ENCODE measurements around the gene RBCK1. TPM values are rescaled to one million over a fixed set of nuclear protein-coding genes. Genes with fewer than 3 reads are reported as not detected.
"Not testable (repeated sequence)": the region's sequence is repeated elsewhere in the genome, so short reads cannot be mapped to it uniquely, and the experiment has no call there.

RBCK1 gene
- polyA plus RNA-seq, 2 donors = 58.6 to 86.6 TPM

DNA sequence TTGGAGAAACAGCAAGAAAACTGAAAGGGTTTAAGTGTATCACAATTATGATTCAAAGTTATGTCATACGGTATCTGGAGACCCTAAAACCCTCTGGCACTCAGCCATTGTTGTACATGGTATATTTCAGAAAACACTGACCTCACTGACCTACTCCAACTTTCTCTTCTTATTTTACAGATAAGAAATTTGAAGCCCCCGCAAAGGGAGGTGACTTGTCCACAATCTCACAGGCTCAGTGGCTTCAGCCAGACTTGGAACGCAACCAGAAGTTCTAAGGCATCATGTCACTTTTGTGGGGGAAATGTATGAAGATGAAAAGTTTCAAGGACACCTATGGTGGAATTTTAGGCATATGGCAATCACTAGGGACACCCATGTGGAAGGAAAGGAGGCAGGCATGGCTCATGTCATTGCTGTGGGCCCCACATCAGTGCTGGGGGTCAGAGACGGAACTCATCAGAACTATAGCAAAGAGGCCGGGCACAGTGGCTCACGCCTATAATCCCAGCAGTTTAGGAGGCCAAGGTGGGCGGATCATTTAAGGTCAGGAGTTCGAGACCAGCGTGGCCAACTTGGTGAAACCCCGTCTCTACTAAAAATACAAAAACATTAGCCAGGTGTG lies 32.7 kb upstream of the RBCK1 start:
- H3K9me3 ChIP-seq (ENCODE audit: control insufficient read depth in 2 of 2, insufficient read depth in 1 of 2, low read depth in 1 of 2, low read length in 1 of 2) = no peaks in the 10 kb centered on the region
- H3K4me3 ChIP-seq (ENCODE audit: low read depth in 1 of 2, low read length in 2 of 2) = no peak overlapping the region
- H3K27ac ChIP-seq (ENCODE audit: low read depth in 2 of 2, low read length in 1 of 2) = no peak overlapping the region
- 81 to 86% methylated on average over 10 of the region's 10 CpGs for WGBS, 2 donors
- H3K27me3 ChIP-seq (ENCODE audit: control insufficient read depth in 1 of 2, insufficient read depth in 2 of 2, low read length in 2 of 2) = no peaks in the 10 kb centered on the region
- H3K4me1 ChIP-seq (ENCODE audit: control insufficient read depth in 2 of 2, insufficient read depth in 2 of 2, low read length in 1 of 2) = peaks cover 0 to 21% of the 10 kb centered on the region in 2 donors
- no peaks in the 10 kb centered on the region for H3K36me3 ChIP-seq (ENCODE audit: control insufficient read depth in 2 of 2, insufficient read depth in 2 of 2, low read length in 1 of 2)

DNA sequence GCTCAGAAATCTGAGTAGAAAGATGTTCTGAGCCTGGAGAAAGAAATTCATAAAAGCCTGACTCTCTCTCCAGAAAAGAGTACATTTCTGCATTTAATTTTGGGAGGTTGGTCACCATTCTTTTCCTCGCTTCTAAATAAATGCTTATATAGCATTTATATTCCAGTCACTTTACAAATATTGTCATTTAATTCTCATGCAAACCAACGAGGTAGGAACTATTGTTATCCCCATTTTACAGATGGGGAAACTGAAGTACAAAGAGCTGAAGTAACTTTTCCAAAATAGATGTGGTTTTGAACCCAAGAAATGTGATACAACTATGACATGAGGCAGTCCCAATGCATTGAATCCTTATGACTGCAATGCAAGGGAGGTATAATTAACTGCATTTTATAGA lies 32.0 kb upstream of the RBCK1 start:
- no peaks in the 10 kb centered on the region for H3K9me3 ChIP-seq (ENCODE audit: control insufficient read depth in 2 of 2, insufficient read depth in 1 of 2, low read depth in 1 of 2, low read length in 1 of 2)
- WGBS, 2 donors = 25 to 45% methylated on average over 2 of the region's 2 CpGs
- no peak overlapping the region for H3K4me3 ChIP-seq (ENCODE audit: low read depth in 1 of 2, low read length in 2 of 2)

DNA sequence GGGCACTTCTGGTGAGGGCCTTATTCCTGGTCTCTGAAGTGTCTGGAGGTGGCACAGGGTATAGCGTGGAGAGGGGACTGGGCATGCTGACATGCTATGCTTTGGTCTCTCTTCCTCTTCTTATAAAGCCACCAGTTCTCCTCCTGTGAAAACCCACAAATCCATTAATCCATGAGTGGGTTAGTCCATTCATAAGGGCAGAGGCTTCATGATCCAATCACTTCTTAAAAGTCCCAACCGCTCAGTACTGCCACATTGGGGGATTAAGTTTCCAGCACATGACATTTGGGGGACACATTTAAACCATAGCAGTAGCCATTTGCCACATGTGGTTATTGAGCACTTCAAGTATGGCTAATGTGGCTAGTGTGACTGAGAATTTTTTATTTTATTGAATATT lies 31.3 kb upstream of the RBCK1 start:
- no peaks in the 10 kb centered on the region for H3K36me3 ChIP-seq (ENCODE audit: control insufficient read depth in 2 of 2, insufficient read depth in 2 of 2, low read length in 1 of 2)
- H3K4me3 ChIP-seq (ENCODE audit: low read depth in 1 of 2, low read length in 2 of 2) = no peak overlapping the region
- H3K27me3 ChIP-seq (ENCODE audit: control insufficient read depth in 1 of 2, insufficient read depth in 2 of 2, low read length in 2 of 2) = no peaks in the 10 kb centered on the region
- H3K27ac ChIP-seq (ENCODE audit: low read depth in 2 of 2, low read length in 1 of 2) = no peak overlapping the region
- H3K4me1 ChIP-seq (ENCODE audit: control insufficient read depth in 2 of 2, insufficient read depth in 2 of 2, low read length in 1 of 2) = peaks cover 0 to 12% of the 10 kb centered on the region in 2 donors
- no peaks in the 10 kb centered on the region for H3K9me3 ChIP-seq (ENCODE audit: control insufficient read depth in 2 of 2, insufficient read depth in 1 of 2, low read depth in 1 of 2, low read length in 1 of 2)
- WGBS, 2 donors = 70 to 90% methylated on average over 2 of the region's 2 CpGs

More for the DNA sequence above, 32.0 kb upstream of the RBCK1 start:
- Histone ChIP-seq H3K27me3 (ENCODE audit: control insufficient read depth in 1 of 2, insufficient read depth in 2 of 2, low read length in 2 of 2) (no peaks in the 10 kb centered on the region), H3K4me1 (ENCODE audit: control insufficient read depth in 2 of 2, insufficient read depth in 2 of 2, low read length in 1 of 2) (peaks cover 0 to 18% of the 10 kb centered on the region in 2 donors), H3K36me3 (ENCODE audit: control insufficient read depth in 2 of 2, insufficient read depth in 2 of 2, low read length in 1 of 2) (no peaks in the 10 kb centered on the region), H3K27ac (ENCODE audit: low read depth in 2 of 2, low read length in 1 of 2) (no peak overlapping the region)

DNA sequence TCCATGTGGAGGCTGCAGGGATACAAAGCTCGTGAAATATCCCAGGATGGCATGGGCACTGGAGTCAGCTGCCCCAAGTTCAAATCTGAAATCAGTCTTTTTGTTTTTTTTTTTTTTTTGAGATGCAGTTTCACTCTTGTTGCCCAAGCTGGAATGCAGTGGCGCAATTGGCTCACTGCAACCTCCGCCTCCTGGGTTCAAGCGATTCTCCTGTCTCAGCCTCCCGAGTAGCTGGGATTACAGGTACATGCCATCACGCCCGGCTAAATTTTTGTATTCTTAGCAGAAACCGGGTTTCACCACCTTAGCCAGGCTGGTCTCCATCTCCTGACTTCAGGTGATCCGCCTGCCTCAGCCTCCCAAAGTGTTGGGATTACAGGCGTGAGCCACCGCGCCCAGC lies 30.5 kb upstream of the RBCK1 start:
- H3K27ac ChIP-seq (ENCODE audit: low read depth in 2 of 2, low read length in 1 of 2); H3K4me1 ChIP-seq (ENCODE audit: control insufficient read depth in 2 of 2, insufficient read depth in 2 of 2, low read length in 1 of 2); H3K36me3 ChIP-seq (ENCODE audit: control insufficient read depth in 2 of 2, insufficient read depth in 2 of 2, low read length in 1 of 2); H3K9me3 ChIP-seq (ENCODE audit: control insufficient read depth in 2 of 2, insufficient read depth in 1 of 2, low read depth in 1 of 2, low read length in 1 of 2); H3K27me3 ChIP-seq (ENCODE audit: control insufficient read depth in 1 of 2, insufficient read depth in 2 of 2, low read length in 2 of 2); H3K4me3 ChIP-seq (ENCODE audit: low read depth in 1 of 2, low read length in 2 of 2): not testable (repeated sequence)
- WGBS, 2 donors = 90 to 92% methylated on average over 12 of the region's 12 CpGs

DNA sequence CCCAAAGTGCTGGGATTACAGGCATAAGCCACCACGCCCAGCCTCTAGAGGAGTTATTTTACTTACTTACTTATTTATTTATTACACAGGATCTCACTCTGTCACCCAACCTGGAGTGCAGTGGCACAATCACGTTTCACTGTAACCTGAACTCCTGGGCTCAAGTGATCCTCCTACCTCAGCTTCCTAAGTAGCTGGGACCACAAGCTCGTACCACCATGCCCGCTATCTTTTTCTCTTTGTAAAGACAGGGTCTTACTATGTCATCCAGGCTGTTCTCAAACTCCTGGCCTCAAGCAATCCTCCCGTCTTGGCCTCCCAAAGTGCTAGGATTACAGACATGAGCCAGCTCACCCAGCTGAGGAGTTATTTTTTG lies 29.1 kb upstream of the RBCK1 start:
- WGBS, 2 donors = 69 to 73% methylated on average over 5 of the region's 5 CpGs
- Histone ChIP-seq H3K4me3 (ENCODE audit: low read depth in 1 of 2, low read length in 2 of 2) (no peak overlapping the region), H3K27ac (ENCODE audit: low read depth in 2 of 2, low read length in 1 of 2) (no peak overlapping the region), H3K9me3 (ENCODE audit: control insufficient read depth in 2 of 2, insufficient read depth in 1 of 2, low read depth in 1 of 2, low read length in 1 of 2) (no peaks in the 10 kb centered on the region), H3K27me3 (ENCODE audit: control insufficient read depth in 1 of 2, insufficient read depth in 2 of 2, low read length in 2 of 2) (no peaks in the 10 kb centered on the region), H3K36me3 (ENCODE audit: control insufficient read depth in 2 of 2, insufficient read depth in 2 of 2, low read length in 1 of 2) (no peaks in the 10 kb centered on the region), H3K4me1 (ENCODE audit: control insufficient read depth in 2 of 2, insufficient read depth in 2 of 2, low read length in 1 of 2) (peaks cover 0 to 4% of the 10 kb centered on the region in 2 donors)

DNA sequence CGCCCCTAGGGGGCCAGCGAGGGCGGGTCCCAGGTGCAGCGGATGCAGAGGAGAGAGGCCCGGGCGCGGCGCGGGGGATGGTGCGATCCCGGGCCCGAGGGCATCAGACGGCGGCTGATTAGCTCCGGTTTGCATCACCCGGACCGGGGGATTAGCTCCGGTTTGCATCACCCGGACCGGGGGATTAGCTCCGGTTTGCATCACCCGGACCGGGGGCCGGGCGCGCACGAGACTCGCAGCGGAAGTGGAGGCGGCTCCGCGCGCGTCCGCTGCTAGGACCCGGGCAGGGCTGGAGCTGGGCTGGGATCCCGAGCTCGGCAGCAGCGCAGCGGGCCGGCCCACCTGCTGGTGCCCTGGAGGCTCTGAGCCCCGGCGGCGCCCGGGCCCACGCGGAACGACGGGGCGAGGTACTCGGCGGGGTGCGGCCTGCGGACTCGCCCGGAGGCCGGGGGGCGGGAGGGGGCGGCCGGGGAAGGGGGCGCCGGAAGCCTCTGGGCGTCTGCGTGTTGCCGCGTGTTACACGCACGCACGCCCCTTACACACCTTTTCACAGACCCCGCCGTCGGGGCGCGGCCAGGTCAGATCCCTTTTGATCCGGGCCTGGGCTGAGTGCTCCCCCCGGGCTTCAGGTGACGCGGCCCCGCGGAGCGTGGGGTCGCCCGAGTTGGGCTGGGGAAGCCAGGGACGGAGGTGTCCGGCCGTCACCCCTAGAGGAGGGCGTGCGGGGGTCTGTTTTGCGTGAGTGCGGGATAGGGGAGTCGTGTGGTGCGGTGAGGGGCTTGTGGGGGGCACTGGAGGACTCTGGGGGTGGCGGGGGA lies 27.1 kb upstream of the RBCK1 start:
- Histone ChIP-seq H3K27me3 (ENCODE audit: control insufficient read depth in 1 of 2, insufficient read depth in 2 of 2, low read length in 2 of 2) (no peaks in the 10 kb centered on the region), H3K4me3 (ENCODE audit: low read depth in 1 of 2, low read length in 2 of 2) (peak overlapping the region; percentile 68 to 71), H3K27ac (ENCODE audit: low read depth in 2 of 2, low read length in 1 of 2) (peak overlapping the region; percentile 82 to 88), H3K4me1 (ENCODE audit: control insufficient read depth in 2 of 2, insufficient read depth in 2 of 2, low read length in 1 of 2) (peaks cover 0 to 4% of the 10 kb centered on the region in 2 donors), H3K36me3 (ENCODE audit: control insufficient read depth in 2 of 2, insufficient read depth in 2 of 2, low read length in 1 of 2) (no peaks in the 10 kb centered on the region), H3K9me3 (ENCODE audit: control insufficient read depth in 2 of 2, insufficient read depth in 1 of 2, low read depth in 1 of 2, low read length in 1 of 2) (no peaks in the 10 kb centered on the region)
- 0 to 1% methylated on average over 66 to 93 of the region's 93 CpGs for WGBS, 2 donors

DNA sequence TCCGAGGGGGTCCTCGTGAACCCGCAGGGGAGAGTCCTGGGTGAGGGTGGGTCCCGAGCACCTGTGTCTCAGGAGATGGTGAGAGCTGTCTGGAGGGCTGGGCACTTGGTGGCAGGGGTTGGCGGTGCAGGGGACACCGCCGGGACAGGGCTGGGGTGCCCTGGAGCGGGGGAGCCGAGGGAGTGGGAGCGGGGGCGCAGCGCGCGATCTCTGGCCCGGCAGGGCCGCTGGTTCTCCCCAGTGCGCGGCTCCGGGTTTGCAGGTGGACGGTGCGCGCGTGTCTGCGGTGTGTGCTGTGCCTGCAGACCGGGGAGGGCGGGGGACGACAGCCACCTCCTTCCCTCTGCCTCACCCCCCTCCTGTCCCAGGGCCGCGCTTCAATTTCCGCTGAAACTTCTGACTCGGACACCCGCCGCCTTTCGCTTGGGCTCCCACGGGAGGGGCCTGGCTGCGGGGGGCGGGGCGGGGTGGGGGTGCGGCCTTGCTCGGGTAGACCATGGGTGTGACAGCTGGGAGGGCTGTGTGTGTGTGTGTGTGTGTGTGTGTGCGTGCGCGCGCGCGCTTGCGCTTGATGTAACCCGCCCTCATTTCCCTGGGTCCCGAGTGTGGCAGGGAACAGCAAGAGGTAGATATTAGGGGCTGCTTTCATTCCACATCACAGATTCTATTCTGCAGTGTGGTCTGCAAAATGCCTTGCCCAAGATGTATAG lies 26.4 kb upstream of the RBCK1 start:
- 0 to 2% methylated on average over 28 to 49 of the region's 49 CpGs for WGBS, 2 donors
- peak overlapping the region; percentile 82 to 88 for H3K27ac ChIP-seq (ENCODE audit: low read depth in 2 of 2, low read length in 1 of 2)
- peak overlapping the region; percentile 68 to 71 for H3K4me3 ChIP-seq (ENCODE audit: low read depth in 1 of 2, low read length in 2 of 2)
- peaks cover 0 to 4% of the 10 kb centered on the region in 2 donors for H3K4me1 ChIP-seq (ENCODE audit: control insufficient read depth in 2 of 2, insufficient read depth in 2 of 2, low read length in 1 of 2)
- H3K36me3 ChIP-seq (ENCODE audit: control insufficient read depth in 2 of 2, insufficient read depth in 2 of 2, low read length in 1 of 2) = no peaks in the 10 kb centered on the region
- H3K9me3 ChIP-seq (ENCODE audit: control insufficient read depth in 2 of 2, insufficient read depth in 1 of 2, low read depth in 1 of 2, low read length in 1 of 2) = no peaks in the 10 kb centered on the region
- H3K27me3 ChIP-seq (ENCODE audit: control insufficient read depth in 1 of 2, insufficient read depth in 2 of 2, low read length in 2 of 2) = no peaks in the 10 kb centered on the region

DNA sequence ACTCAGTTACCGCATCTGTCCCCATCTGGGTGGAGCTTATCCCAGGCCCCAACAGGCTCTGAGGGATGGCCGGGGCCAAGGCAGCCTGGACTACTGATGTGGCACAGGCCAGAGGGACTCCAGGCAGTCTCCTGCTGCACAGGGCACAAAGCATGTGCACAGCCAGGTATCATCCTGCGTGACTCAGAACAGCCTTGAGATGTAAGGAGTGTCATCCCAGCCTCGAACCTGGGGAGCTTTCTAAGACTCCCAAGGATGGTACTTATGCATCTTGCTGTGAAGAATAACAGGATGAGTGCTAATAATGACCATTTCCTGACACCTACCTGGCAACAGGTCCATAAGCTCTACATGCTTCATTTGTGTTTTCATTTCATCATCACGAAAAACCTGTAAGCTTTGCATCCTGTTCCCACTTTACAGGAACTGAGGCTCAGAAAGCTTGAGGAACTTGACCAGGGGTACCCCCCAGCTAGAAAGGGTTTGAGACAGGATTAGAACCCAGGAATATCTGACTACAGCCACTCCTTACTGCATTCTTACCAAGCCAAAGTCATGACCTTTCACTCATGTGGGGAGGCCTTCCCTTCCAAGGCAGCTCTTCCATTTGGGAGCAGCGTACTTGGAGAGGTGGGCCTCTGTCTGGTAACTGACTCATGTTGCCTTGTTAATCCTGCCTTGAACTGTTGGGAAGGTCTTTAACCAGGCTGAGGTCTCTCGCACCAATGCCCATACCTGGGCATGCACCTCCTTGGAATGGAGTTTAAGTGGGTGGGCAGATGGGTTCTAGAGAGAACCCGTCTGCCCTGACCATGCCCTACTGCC lies 25.6 kb upstream of the RBCK1 start:
- H3K27me3 ChIP-seq (ENCODE audit: control insufficient read depth in 1 of 2, insufficient read depth in 2 of 2, low read length in 2 of 2) = no peaks in the 10 kb centered on the region
- peak overlapping the region; percentile 7 to 68 for H3K4me3 ChIP-seq (ENCODE audit: low read depth in 1 of 2, low read length in 2 of 2)
- peak overlapping the region; percentile 82 to 88 for H3K27ac ChIP-seq (ENCODE audit: low read depth in 2 of 2, low read length in 1 of 2)
- H3K36me3 ChIP-seq (ENCODE audit: control insufficient read depth in 2 of 2, insufficient read depth in 2 of 2, low read length in 1 of 2) = no peaks in the 10 kb centered on the region
- H3K9me3 ChIP-seq (ENCODE audit: control insufficient read depth in 2 of 2, insufficient read depth in 1 of 2, low read depth in 1 of 2, low read length in 1 of 2) = no peaks in the 10 kb centered on the region
- 55 to 66% methylated on average over 8 of the region's 8 CpGs for WGBS, 2 donors
- H3K4me1 ChIP-seq (ENCODE audit: control insufficient read depth in 2 of 2, insufficient read depth in 2 of 2, low read length in 1 of 2) = peaks cover 0 to 4% of the 10 kb centered on the region in 2 donors

DNA sequence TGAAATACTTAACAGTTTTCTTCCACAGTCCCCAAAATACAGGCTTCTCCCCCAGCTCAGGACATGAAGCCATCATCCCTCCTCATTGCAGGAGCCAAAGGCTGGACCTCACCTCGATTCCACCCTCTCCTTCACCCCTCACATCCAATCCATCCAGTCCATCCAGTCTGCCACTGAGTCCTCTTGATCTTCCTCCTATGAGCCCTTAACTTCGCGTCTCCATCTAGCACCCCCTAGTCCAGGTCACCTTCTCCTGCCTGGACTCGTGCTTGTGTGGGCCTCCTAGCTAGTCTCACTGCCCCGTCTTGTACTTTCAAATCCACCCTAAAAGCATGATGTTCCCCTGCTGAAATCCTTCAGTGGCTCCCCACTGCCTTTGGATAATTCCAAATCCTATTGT lies 24.2 kb upstream of the RBCK1 start:
- WGBS, 2 donors = 62 to 66% methylated on average over 5 of the region's 5 CpGs
- Histone ChIP-seq H3K4me3 (ENCODE audit: low read depth in 1 of 2, low read length in 2 of 2) (no peak overlapping the region), H3K27me3 (ENCODE audit: control insufficient read depth in 1 of 2, insufficient read depth in 2 of 2, low read length in 2 of 2) (no peaks in the 10 kb centered on the region), H3K4me1 (ENCODE audit: control insufficient read depth in 2 of 2, insufficient read depth in 2 of 2, low read length in 1 of 2) (peaks cover 0 to 4% of the 10 kb centered on the region in 2 donors), H3K9me3 (ENCODE audit: control insufficient read depth in 2 of 2, insufficient read depth in 1 of 2, low read depth in 1 of 2, low read length in 1 of 2) (no peaks in the 10 kb centered on the region), H3K36me3 (ENCODE audit: control insufficient read depth in 2 of 2, insufficient read depth in 2 of 2, low read length in 1 of 2) (peaks cover 0 to 2% of the 10 kb centered on the region in 2 donors), H3K27ac (ENCODE audit: low read depth in 2 of 2, low read length in 1 of 2) (peak overlapping the region; percentile 29 to 80)
